ENCODE data around the gene EPS8L1.

EPS8L1 gene

GRCh38 chr19:55041627-55042343 lies 33.9 kb upstream of the EPS8L1 start:
- no peaks in the 10 kb centered on the region for H3K4me1 ChIP-seq (ENCODE audit: insufficient read depth, low read length)
- no peaks in the 10 kb centered on the region for H3K27me3 ChIP-seq (ENCODE audit: insufficient read depth, low read length)
- peaks cover 42% of the 10 kb centered on the region for H3K36me3 ChIP-seq (ENCODE audit: insufficient read depth, low read length)
- no peak overlapping the region for H2AFZ ChIP-seq (ENCODE audit: low read depth, low read length)
- H3K9me3 ChIP-seq (ENCODE audit: low read length) = peaks cover 3% of the 10 kb centered on the region
- H3K4me3 ChIP-seq (ENCODE audit: low read length) = no peak overlapping the region

GRCh38 chr19:55042344-55042678 lies 33.4 kb upstream of the EPS8L1 start:
- H2AFZ ChIP-seq (ENCODE audit: low read depth, low read length) = no peak overlapping the region
- H3K9me3 ChIP-seq (ENCODE audit: low read length) = peaks cover 3% of the 10 kb centered on the region
- H3K4me3 ChIP-seq (ENCODE audit: low read length) = no peak overlapping the region
- no peaks in the 10 kb centered on the region for H3K27me3 ChIP-seq (ENCODE audit: insufficient read depth, low read length)
- H3K36me3 ChIP-seq (ENCODE audit: insufficient read depth, low read length) = peaks cover 47% of the 10 kb centered on the region
- H3K4me1 ChIP-seq (ENCODE audit: insufficient read depth, low read length) = no peaks in the 10 kb centered on the region

- H3K9me3 ChIP-seq (ENCODE audit: low read length) = peaks cover 3% of the 10 kb centered on the region
- H2AFZ ChIP-seq (ENCODE audit: low read depth, low read length) = no peak overlapping the region
- H3K4me3 ChIP-seq (ENCODE audit: low read length) = no peak overlapping the region
- no peaks in the 10 kb centered on the region for H3K4me1 ChIP-seq (ENCODE audit: insufficient read depth, low read length)
- peaks cover 51% of the 10 kb centered on the region for H3K36me3 ChIP-seq (ENCODE audit: insufficient read depth, low read length)
- H3K27me3 ChIP-seq (ENCODE audit: insufficient read depth, low read length) = no peaks in the 10 kb centered on the region
Observed at GRCh38 chr19:55042688-55043087, 33.0 kb upstream of the EPS8L1 start.

- Histone ChIP-seq H3K36me3 (ENCODE audit: insufficient read depth, low read length) (peaks cover 65% of the 10 kb centered on the region), H3K4me1 (ENCODE audit: insufficient read depth, low read length) (no peaks in the 10 kb centered on the region), H3K4me3 (ENCODE audit: low read length) (no peak overlapping the region), H3K9me3 (ENCODE audit: low read length) (peaks cover 3% of the 10 kb centered on the region), H2AFZ (ENCODE audit: low read depth, low read length) (no peak overlapping the region), H3K27me3 (ENCODE audit: insufficient read depth, low read length) (no peaks in the 10 kb centered on the region)
Observed at GRCh38 chr19:55044286-55044685, 31.4 kb upstream of the EPS8L1 start.

GRCh38 chr19:55044771-55045716 lies 30.6 kb upstream of the EPS8L1 start:
- no peak overlapping the region for H3K4me3 ChIP-seq (ENCODE audit: low read length)
- no peaks in the 10 kb centered on the region for H3K27me3 ChIP-seq (ENCODE audit: insufficient read depth, low read length)
- H2AFZ ChIP-seq (ENCODE audit: low read depth, low read length) = no peak overlapping the region
- peaks cover 3% of the 10 kb centered on the region for H3K9me3 ChIP-seq (ENCODE audit: low read length)
- peaks cover 68% of the 10 kb centered on the region for H3K36me3 ChIP-seq (ENCODE audit: insufficient read depth, low read length)
- no peaks in the 10 kb centered on the region for H3K4me1 ChIP-seq (ENCODE audit: insufficient read depth, low read length)

- H3K36me3 ChIP-seq (ENCODE audit: insufficient read depth, low read length) = peaks cover 73% of the 10 kb centered on the region
- H3K4me1 ChIP-seq (ENCODE audit: insufficient read depth, low read length) = no peaks in the 10 kb centered on the region
- H3K9me3 ChIP-seq (ENCODE audit: low read length) = peaks cover 5% of the 10 kb centered on the region
- H3K27me3 ChIP-seq (ENCODE audit: insufficient read depth, low read length) = no peaks in the 10 kb centered on the region
- no peak overlapping the region for H2AFZ ChIP-seq (ENCODE audit: low read depth, low read length)
- no peak overlapping the region for H3K4me3 ChIP-seq (ENCODE audit: low read length)
Observed at GRCh38 chr19:55046975-55047622, 28.6 kb upstream of the EPS8L1 start.

GRCh38 chr19:55047951-55048350 lies 27.7 kb upstream of the EPS8L1 start:
- Histone ChIP-seq H3K9me3 (ENCODE audit: low read length) (peaks cover 5% of the 10 kb centered on the region), H3K4me1 (ENCODE audit: insufficient read depth, low read length) (no peaks in the 10 kb centered on the region), H3K27me3 (ENCODE audit: insufficient read depth, low read length) (no peaks in the 10 kb centered on the region), H3K36me3 (ENCODE audit: insufficient read depth, low read length) (peaks cover 67% of the 10 kb centered on the region), H2AFZ (ENCODE audit: low read depth, low read length) (no peak overlapping the region), H3K4me3 (ENCODE audit: low read length) (no peak overlapping the region)

GRCh38 chr19:55048446-55048845 lies 27.2 kb upstream of the EPS8L1 start:
- H3K27me3 ChIP-seq (ENCODE audit: insufficient read depth, low read length) = no peaks in the 10 kb centered on the region
- peaks cover 65% of the 10 kb centered on the region for H3K36me3 ChIP-seq (ENCODE audit: insufficient read depth, low read length)
- no peak overlapping the region for H3K4me3 ChIP-seq (ENCODE audit: low read length)

GRCh38 chr19:55050749-55051532 lies 24.7 kb upstream of the EPS8L1 start:
- Histone ChIP-seq H3K4me3 (ENCODE audit: low read length) (no peak overlapping the region), H2AFZ (ENCODE audit: low read depth, low read length) (no peak overlapping the region), H3K4me1 (ENCODE audit: insufficient read depth, low read length) (no peaks in the 10 kb centered on the region), H3K36me3 (ENCODE audit: insufficient read depth, low read length) (peaks cover 63% of the 10 kb centered on the region), H3K27me3 (ENCODE audit: insufficient read depth, low read length) (no peaks in the 10 kb centered on the region), H3K9me3 (ENCODE audit: low read length) (peaks cover 5% of the 10 kb centered on the region)

More at GRCh38 chr19:55048446-55048845, 27.2 kb upstream of the EPS8L1 start:
- H2AFZ ChIP-seq (ENCODE audit: low read depth, low read length) = no peak overlapping the region
- H3K4me1 ChIP-seq (ENCODE audit: insufficient read depth, low read length) = no peaks in the 10 kb centered on the region
- peaks cover 5% of the 10 kb centered on the region for H3K9me3 ChIP-seq (ENCODE audit: low read length)

- peaks cover 6% of the 10 kb centered on the region for H3K9me3 ChIP-seq (ENCODE audit: low read length)
- no peak overlapping the region for H3K4me3 ChIP-seq (ENCODE audit: low read length)
- H3K36me3 ChIP-seq (ENCODE audit: insufficient read depth, low read length) = peaks cover 59% of the 10 kb centered on the region
- H2AFZ ChIP-seq (ENCODE audit: low read depth, low read length) = no peak overlapping the region
- no peaks in the 10 kb centered on the region for H3K27me3 ChIP-seq (ENCODE audit: insufficient read depth, low read length)
- no peaks in the 10 kb centered on the region for H3K4me1 ChIP-seq (ENCODE audit: insufficient read depth, low read length)
Observed at GRCh38 chr19:55053735-55054134, 21.9 kb upstream of the EPS8L1 start.

- peaks cover 3% of the 10 kb centered on the region for H3K9me3 ChIP-seq (ENCODE audit: low read length)
- no peaks in the 10 kb centered on the region for H3K27me3 ChIP-seq (ENCODE audit: insufficient read depth, low read length)
- H3K4me3 ChIP-seq (ENCODE audit: low read length) = no peak overlapping the region
- H2AFZ ChIP-seq (ENCODE audit: low read depth, low read length) = no peak overlapping the region
- H3K36me3 ChIP-seq (ENCODE audit: insufficient read depth, low read length) = peaks cover 45% of the 10 kb centered on the region
- H3K4me1 ChIP-seq (ENCODE audit: insufficient read depth, low read length) = no peaks in the 10 kb centered on the region
Observed at GRCh38 chr19:55056827-55057226, 18.8 kb upstream of the EPS8L1 start.

- Histone ChIP-seq H3K4me3 (ENCODE audit: low read length) (no peak overlapping the region), H3K36me3 (ENCODE audit: insufficient read depth, low read length) (peaks cover 36% of the 10 kb centered on the region), H3K4me1 (ENCODE audit: insufficient read depth, low read length) (peaks cover 3% of the 10 kb centered on the region), H3K27me3 (ENCODE audit: insufficient read depth, low read length) (no peaks in the 10 kb centered on the region), H3K9me3 (ENCODE audit: low read length) (peaks cover 3% of the 10 kb centered on the region), H2AFZ (ENCODE audit: low read depth, low read length) (no peak overlapping the region)
Observed at GRCh38 chr19:55058781-55059610, 16.7 kb upstream of the EPS8L1 start.

Measured in neuron (in vitro differentiated cells).